ENCODE data around the gene SLC50A1. TPM values are rescaled to one million over a fixed set of nuclear protein-coding genes. Genes with fewer than 3 reads are reported as not detected.

Gene SLC50A1
- total and polyA plus RNA-seq, 2 of the 8 experiments (the other 6 are each of a cell fraction or from before 2014, with no cell fraction given) = 36.5 to 90.8 TPM

DNA sequence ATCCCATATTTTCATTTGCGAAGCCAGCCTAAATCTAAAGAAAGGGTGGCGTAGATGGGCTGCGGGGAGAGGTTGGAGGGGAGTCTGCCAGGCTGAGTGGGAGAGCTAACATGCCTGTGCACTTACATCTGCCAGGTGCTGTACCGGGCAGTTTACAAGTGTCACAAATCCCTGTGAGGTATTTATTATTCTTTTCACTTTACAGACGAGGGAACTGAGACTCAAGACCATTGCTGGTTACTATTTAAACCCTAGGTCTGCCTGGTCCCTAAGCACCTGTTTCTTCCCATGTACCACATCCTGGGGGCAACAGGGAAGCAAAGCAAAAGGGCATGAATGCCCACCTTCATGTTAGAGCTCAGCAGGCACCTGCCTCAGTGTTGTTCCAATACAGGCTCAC lies 27.4 kb upstream of the SLC50A1 start:
- Histone ChIP-seq H2BK20ac (ENCODE audit: low read length) (no peak overlapping the region), H3K4me3 (ENCODE audit: extremely low read depth in 1 of 4, insufficient read depth in 2 of 4, low read depth in 3 of 4, low read length in 4 of 4) (no peak overlapping the region), H3K23ac (ENCODE audit: insufficient read length) (no peak overlapping the region), H3K14ac (ENCODE audit: insufficient read length) (no peak overlapping the region), H4K20me1 (replicated peaks in 1 of 2; ENCODE audit: control insufficient read depth in 1 of 2, insufficient read depth in 2 of 2, low read length in 2 of 2) (peaks cover 0 to 4% of the 10 kb centered on the region in 2 experiments), H3K79me1 (ENCODE audit: low read depth, low read length) (no peaks in the 10 kb centered on the region), H3K18ac (ENCODE audit: extremely low read depth, low read length) (no peak overlapping the region), H3K27ac (ENCODE audit: low read depth, low read length) (no peak overlapping the region), H3K9me3 (ENCODE audit: insufficient read depth in 2 of 2, low read depth in 1 of 2, low read length in 1 of 2) (no peaks in the 10 kb centered on the region), H4K91ac (replicated peaks; ENCODE audit: insufficient read length, low read length) (no peak overlapping the region), H3K36me3 (ENCODE audit: control insufficient read depth in 2 of 4, insufficient read depth in 4 of 4, low read length in 3 of 4) (no peaks in the 10 kb centered on the region), H4K8ac (ENCODE audit: extremely low read depth, insufficient read depth, low read length) (no peak overlapping the region), H3K4me1 (replicated peaks in 1 of 4; ENCODE audit: control insufficient read depth in 3 of 4, insufficient read depth in 4 of 4, low read length in 3 of 4) (peaks cover 0 to 3% (median 0%) of the 10 kb centered on the region in 4 experiments; a peak in 2 of 7 replicates), H2BK15ac (ENCODE audit: low read length) (no peak overlapping the region), H2BK120ac (replicated peaks; ENCODE audit: low read depth, low read length) (no peak overlapping the region), H2BK12ac (ENCODE audit: low read depth, low read length) (no peak overlapping the region), H3K79me2 (ENCODE audit: control insufficient read depth in 1 of 2, insufficient read depth in 2 of 2, low read length in 2 of 2) (no peaks in the 10 kb centered on the region), H3K56ac (replicated peaks; ENCODE audit: insufficient read length, low read depth, low read length) (no peak overlapping the region), H2AK5ac (ENCODE audit: low read depth, low read length) (no peak overlapping the region), H3K23me2 (ENCODE audit: low read depth, low read length) (no peaks in the 10 kb centered on the region), H3K4ac (replicated peaks; ENCODE audit: insufficient read length, low read depth, low read length) (no peak overlapping the region), H4K5ac (ENCODE audit: insufficient read length, low read depth, low read length) (no peak overlapping the region), H3K9ac (replicated peaks in 1 of 4; ENCODE audit: extremely low read depth in 1 of 4, low read depth in 3 of 4, low read length in 3 of 4) (no peak overlapping the region), H3K27me3 (replicated peaks in 1 of 4; ENCODE audit: control insufficient read depth in 3 of 4, extremely low read depth in 1 of 4, insufficient read depth in 3 of 4, low read length in 3 of 4) (no peaks in the 10 kb centered on the region), H2BK5ac (ENCODE audit: low read depth, low read length) (no peak overlapping the region), H2AFZ (ENCODE audit: low read length) (no peak overlapping the region), H3K4me2 (ENCODE audit: insufficient read depth in 1 of 2, low read depth in 2 of 2, low read length in 2 of 2) (no peak overlapping the region)
- 87% methylated on average over 5 of the region's 5 CpGs; no CpG with 5 or more reads in 1 of the 2 experiments for WGBS, 2 experiments (ENCODE audit: extremely low coverage in 1 of 2, insufficient coverage in 1 of 2, insufficient read length in 1 of 2, insufficient replicate concordance in 2 of 2, low coverage in 1 of 2, low lambda C conversion rate in 2 of 2, missing lambda C conversion rate in 1 of 2)
- TF ChIP-seq FOSL1 (IDR thresholded peaks at IDR 0.05; ENCODE audit: insufficient read depth, low read depth, low read length) (no peak), TCF12 (IDR thresholded peaks at IDR 0.05; ENCODE audit: low read depth, low read length) (no peak), YY1 (IDR thresholded peaks at IDR 0.05; ENCODE audit: low read depth, low read length) (no peak), KDM4A (IDR thresholded peaks at IDR 0.05; ENCODE audit: low read depth, low read length, severe bottlenecking) (no peak)
- POLR2A ChIA-PET (ENCODE audit: partially characterized antibody) = interaction anchor here (1.1 kb wide), 1 partner anchor 22 kb away, joined by 3 read pairs; no protein-coding TSS in a partner anchor
- CTCF ChIA-PET (ENCODE audit: partially characterized antibody) = interaction anchor here (0.6 to 3.5 kb wide), 7 partner anchors 12 to 178 kb away, joined by 3 to 29 read pairs (median 4); no protein-coding TSS in a partner anchor
- FAIRE-seq (no peak), DNase-seq (ENCODE audit: low read depth in 1 of 2, low spot score in 2 of 2) (no peak)
